CD4-positive, alpha-beta T cell (primary cell): ENCODE data around the gene ELFN2. TPM values are rescaled to one million over a fixed set of nuclear protein-coding genes. Genes with fewer than 3 reads are reported as not detected.

ENCODE experiments used
- ATAC-seq: fragments of 200-7000 bp; cut with Tn5 transposase; one replicate; pipeline ENCODE4 v1.10.0; 2022; ENCODE audit warnings: mild to moderate bottlenecking; ENCODE audit not compliant: poor library complexity
- CTCF ChIA-PET: fragments of 350-600 bp; sonication (Branson Sonifier 250); formaldehyde crosslinking; loops from one replicate; lab custom pipeline; 2021; ENCODE audit warnings: antibody characterized with exemption, inconsistent platforms; lab: Charles Lee
- POLR2A ChIA-PET: fragments of 350-600 bp; sonication (Branson Sonifier 250); formaldehyde crosslinking; loops from one replicate; lab custom pipeline; 2021; ENCODE audit warnings: antibody characterized with exemption, inconsistent platforms; lab: Charles Lee
- DNase-seq, 14 experiments: peaks; one replicate each; pipeline ENCODE4 v3.0.0-alpha.2; 2013 to 2020; ENCODE audit warnings: mixed read lengths in 2 of 14
- H3K27ac ChIP-seq, 2 donors: one replicate each; pipeline versions ENCODE4 v1.5.1 to v1.7.0; 2013; ENCODE audit warnings: low read length in 2 of 2, low read depth in 1 of 2, mild to moderate bottlenecking in 1 of 2
- H3K27me3 ChIP-seq, 2 experiments: 1 replicate in 1 of 2; 2 replicates in 1 of 2; pipeline versions ENCODE4 v1.6.1 to v1.7.0; 2013; ENCODE audit warnings: low read length in 2 of 2, control low read depth in 1 of 2, mild to moderate bottlenecking in 1 of 2, moderate library complexity in 1 of 2; ENCODE audit not compliant: insufficient read depth in 2 of 2, control insufficient read depth in 1 of 2
- H3K36me3 ChIP-seq: one replicate; pipeline ENCODE4 v1.6.1; 2013; ENCODE audit warnings: low read length, control low read depth; ENCODE audit not compliant: insufficient read depth
- H3K4me1 ChIP-seq: one replicate; pipeline ENCODE4 v1.6.1; 2013; ENCODE audit warnings: low read length, control low read depth; ENCODE audit not compliant: insufficient read depth
- H3K4me3 ChIP-seq: one replicate; pipeline ENCODE4 v1.5.1; 2013; ENCODE audit warnings: mild to moderate bottlenecking, low read length, moderate library complexity
- H3K9me3 ChIP-seq, 2 experiments: 1 replicate in 1 of 2; 2 replicates in 1 of 2; pipeline versions ENCODE4 v1.6.1 to v1.7.0; 2013; ENCODE audit warnings: low read length in 2 of 2, mild to moderate bottlenecking in 2 of 2, control low read depth in 1 of 2, moderate library complexity in 1 of 2; ENCODE audit not compliant: control insufficient read depth in 1 of 2, insufficient read depth in 1 of 2
- H3K27ac Mint-ChIP-seq: one replicate; pipeline ENCODE4 v1.8.0; 2020; ENCODE audit warnings: mixed read lengths
- H3K27me3 Mint-ChIP-seq: one replicate; pipeline ENCODE4 v1.8.0; 2021; ENCODE audit warnings: mixed read lengths
- H3K36me3 Mint-ChIP-seq: one replicate; pipeline ENCODE4 v1.8.0; 2021; ENCODE audit warnings: low read depth, mixed read lengths
- H3K4me1 Mint-ChIP-seq: one replicate; pipeline ENCODE4 v1.8.0; 2021; ENCODE audit warnings: low read depth, mixed read lengths
- H3K4me3 Mint-ChIP-seq: one replicate; pipeline ENCODE4 v1.8.0; 2020; ENCODE audit warnings: mild to moderate bottlenecking, mixed read lengths
- H3K9me3 Mint-ChIP-seq: one replicate; pipeline ENCODE4 v1.8.0; 2020; ENCODE audit warnings: mixed read lengths
- intact Hi-C, 2 experiments: fragments of 100-400 bp; cut with DNase I in 1 of 2; cut with micrococcal nuclease in 1 of 2; formaldehyde crosslinking; loops; one replicate each; pipeline versions ENCODE4 v1.15.1 to v1.9.0; 2023 to 2025; cut with DNase I, micrococcal nuclease
- total RNA-seq, 174 experiments: library from RNA in 2 of 174; stranded (reverse) in 2 of 174; gene quantifications; one replicate each; pipeline ENCODE4 v1.2.3 and lab custom pipeline; 2021 to 2026
- TF ChIP-seq, protein P1 (sequence below): fragments of 200-600 bp; IDR thresholded peaks from one replicate; pipeline ENCODE4 v1.8.0; 2022; ENCODE audit warnings: antibody characterized with exemption, mild to moderate bottlenecking

Gene ELFN2
- total RNA-seq, 2 experiments from 2014 or later = 0.05 to 0.20 TPM

GRCh38 chr22:37451218-37451617 is 23.9 kb upstream of the ELFN2 start:
- no peaks in the 10 kb centered on the region for H3K9me3 Mint-ChIP-seq
- intact Hi-C loops = no loop called here
- ATAC-seq = no peak
- Histone ChIP-seq H3K4me3 (no peak overlapping the region), H3K9me3 (no peaks in the 10 kb centered on the region), H3K36me3 (peaks cover 3% of the 10 kb centered on the region), H3K27me3 (no peaks in the 10 kb centered on the region), H3K27ac (no peak overlapping the region), H3K4me1 (peaks cover 9% of the 10 kb centered on the region)
- DNase-seq = no peak
- no peaks in the 10 kb centered on the region for H3K27me3 Mint-ChIP-seq
- ChIA-PET CTCF (no interaction called here), POLR2A (no interaction called here)
- H3K4me3 Mint-ChIP-seq = no peak overlapping the region
- H3K36me3 Mint-ChIP-seq = no peaks in the 10 kb centered on the region
- no peaks in the 10 kb centered on the region for H3K4me1 Mint-ChIP-seq
- no peak overlapping the region for H3K27ac Mint-ChIP-seq
- TF ChIP-seq, protein P1, sequence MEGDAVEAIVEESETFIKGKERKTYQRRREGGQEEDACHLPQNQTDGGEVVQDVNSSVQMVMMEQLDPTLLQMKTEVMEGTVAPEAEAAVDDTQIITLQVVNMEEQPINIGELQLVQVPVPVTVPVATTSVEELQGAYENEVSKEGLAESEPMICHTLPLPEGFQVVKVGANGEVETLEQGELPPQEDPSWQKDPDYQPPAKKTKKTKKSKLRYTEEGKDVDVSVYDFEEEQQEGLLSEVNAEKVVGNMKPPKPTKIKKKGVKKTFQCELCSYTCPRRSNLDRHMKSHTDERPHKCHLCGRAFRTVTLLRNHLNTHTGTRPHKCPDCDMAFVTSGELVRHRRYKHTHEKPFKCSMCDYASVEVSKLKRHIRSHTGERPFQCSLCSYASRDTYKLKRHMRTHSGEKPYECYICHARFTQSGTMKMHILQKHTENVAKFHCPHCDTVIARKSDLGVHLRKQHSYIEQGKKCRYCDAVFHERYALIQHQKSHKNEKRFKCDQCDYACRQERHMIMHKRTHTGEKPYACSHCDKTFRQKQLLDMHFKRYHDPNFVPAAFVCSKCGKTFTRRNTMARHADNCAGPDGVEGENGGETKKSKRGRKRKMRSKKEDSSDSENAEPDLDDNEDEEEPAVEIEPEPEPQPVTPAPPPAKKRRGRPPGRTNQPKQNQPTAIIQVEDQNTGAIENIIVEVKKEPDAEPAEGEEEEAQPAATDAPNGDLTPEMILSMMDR = no peak

GRCh38 chr22:37449331-37450001 is 22.2 kb upstream of the ELFN2 start:
- CTCF ChIA-PET = no interaction called here
- no peak for DNase-seq
- Mint-ChIP-seq H3K36me3 (no peaks in the 10 kb centered on the region), H3K27me3 (no peaks in the 10 kb centered on the region), H3K9me3 (no peaks in the 10 kb centered on the region), H3K4me1 (no peaks in the 10 kb centered on the region), H3K27ac (no peak overlapping the region), H3K4me3 (no peak overlapping the region)
- TF ChIP-seq, protein P1 = no peak
- Histone ChIP-seq H3K9me3 (no peaks in the 10 kb centered on the region), H3K36me3 (no peaks in the 10 kb centered on the region), H3K27ac (no peak overlapping the region), H3K4me1 (peaks cover 9% of the 10 kb centered on the region), H3K4me3 (no peak overlapping the region), H3K27me3 (no peaks in the 10 kb centered on the region)
- intact Hi-C loops = no loop called here
- POLR2A ChIA-PET = no interaction called here
- ATAC-seq = no peak

GRCh38 chr22:37448516-37449127 is 21.3 kb upstream of the ELFN2 start:
- no peak overlapping the region for H3K4me3 Mint-ChIP-seq
- ATAC-seq = no peak
- H3K36me3 Mint-ChIP-seq = no peaks in the 10 kb centered on the region
- H3K9me3 Mint-ChIP-seq = no peaks in the 10 kb centered on the region
- H3K27me3 ChIP-seq = no peaks in the 10 kb centered on the region
- H3K27ac ChIP-seq = no peak overlapping the region
- peaks cover 9% of the 10 kb centered on the region for H3K4me1 ChIP-seq
- TF ChIP-seq, protein P1 = no peak
- no peaks in the 10 kb centered on the region for H3K4me1 Mint-ChIP-seq
- intact Hi-C loops = no loop called here
- no peak overlapping the region for H3K27ac Mint-ChIP-seq
- H3K9me3 ChIP-seq = no peaks in the 10 kb centered on the region
- POLR2A ChIA-PET = no interaction called here
- CTCF ChIA-PET = no interaction called here
- no peak for DNase-seq
- no peaks in the 10 kb centered on the region for H3K27me3 Mint-ChIP-seq
- no peaks in the 10 kb centered on the region for H3K36me3 ChIP-seq
- no peak overlapping the region for H3K4me3 ChIP-seq
